ENCODE results near the gene PRDM10.
"Not testable (repeated sequence)": the region's sequence is repeated elsewhere in the genome, so short reads cannot be mapped to it uniquely, and the experiment has no call there.

Gene PRDM10

GRCh38 chr11:129965248-129965647 lies 37.4 kb downstream of the PRDM10 start:
- TF ChIP-seq, protein P1, sequence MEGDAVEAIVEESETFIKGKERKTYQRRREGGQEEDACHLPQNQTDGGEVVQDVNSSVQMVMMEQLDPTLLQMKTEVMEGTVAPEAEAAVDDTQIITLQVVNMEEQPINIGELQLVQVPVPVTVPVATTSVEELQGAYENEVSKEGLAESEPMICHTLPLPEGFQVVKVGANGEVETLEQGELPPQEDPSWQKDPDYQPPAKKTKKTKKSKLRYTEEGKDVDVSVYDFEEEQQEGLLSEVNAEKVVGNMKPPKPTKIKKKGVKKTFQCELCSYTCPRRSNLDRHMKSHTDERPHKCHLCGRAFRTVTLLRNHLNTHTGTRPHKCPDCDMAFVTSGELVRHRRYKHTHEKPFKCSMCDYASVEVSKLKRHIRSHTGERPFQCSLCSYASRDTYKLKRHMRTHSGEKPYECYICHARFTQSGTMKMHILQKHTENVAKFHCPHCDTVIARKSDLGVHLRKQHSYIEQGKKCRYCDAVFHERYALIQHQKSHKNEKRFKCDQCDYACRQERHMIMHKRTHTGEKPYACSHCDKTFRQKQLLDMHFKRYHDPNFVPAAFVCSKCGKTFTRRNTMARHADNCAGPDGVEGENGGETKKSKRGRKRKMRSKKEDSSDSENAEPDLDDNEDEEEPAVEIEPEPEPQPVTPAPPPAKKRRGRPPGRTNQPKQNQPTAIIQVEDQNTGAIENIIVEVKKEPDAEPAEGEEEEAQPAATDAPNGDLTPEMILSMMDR (IDR thresholded peaks at IDR 0.05; ENCODE audit: borderline replicate concordance, control extremely low read depth, extremely low read depth, insufficient read depth, missing control alignments): no peak
- no peak for DNase-seq (ENCODE audit: low spot score)
- in situ Hi-C loops (cut with MboI; ENCODE audit: low sequenced_read_pairs, unreplicated experiment): no loop called here

DNA sequence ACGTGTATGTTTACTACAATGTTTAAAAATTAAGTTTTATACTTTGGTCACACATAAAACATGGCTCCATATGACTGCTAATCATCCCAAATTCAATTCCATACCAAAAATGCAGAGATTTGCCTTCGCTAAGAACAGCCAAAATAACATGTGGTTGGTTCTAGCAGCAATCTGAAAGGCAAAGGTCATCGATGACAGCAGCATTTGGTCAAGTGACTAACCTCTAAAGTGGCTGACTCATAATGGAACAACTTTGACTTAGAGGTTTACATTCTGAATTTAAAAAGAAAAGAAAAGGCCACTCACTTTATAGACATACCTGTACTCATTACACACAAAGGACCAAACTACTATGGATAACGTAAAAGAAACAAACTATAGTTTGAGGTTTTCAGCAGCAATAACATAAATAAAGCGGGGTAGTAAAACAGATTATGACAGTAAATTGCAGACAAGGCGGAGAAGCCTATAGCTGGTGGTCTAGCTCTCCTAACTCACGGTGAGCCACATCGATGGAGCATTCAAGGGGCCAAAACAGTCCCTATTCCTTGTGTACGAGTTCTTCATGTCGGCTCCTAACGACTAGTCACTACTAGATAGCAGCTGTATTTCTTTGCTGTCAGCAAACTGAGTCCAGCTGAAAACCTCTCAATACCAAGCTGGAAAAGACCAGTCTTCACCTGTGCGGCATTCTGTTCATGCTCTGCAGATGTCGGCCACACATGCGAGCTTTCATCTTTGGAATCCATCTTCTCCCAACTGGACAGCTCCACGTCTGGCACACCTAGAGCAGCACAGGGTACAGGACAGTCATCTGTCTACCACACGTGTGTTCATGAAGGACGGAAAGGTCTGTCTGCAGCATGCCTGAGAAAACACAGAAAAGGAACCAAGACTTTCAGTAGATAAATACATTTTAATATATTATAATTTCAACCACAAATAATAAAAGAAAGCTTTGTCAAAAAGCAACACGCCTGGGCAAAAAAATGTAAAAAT lies 42.1 kb downstream of the PRDM10 start:
- DNase-seq (ENCODE audit: low spot score): peak; percentile 59
- TF ChIP-seq, protein P1 (IDR thresholded peaks at IDR 0.05; ENCODE audit: borderline replicate concordance, control extremely low read depth, extremely low read depth, insufficient read depth, missing control alignments): no peak
- in situ Hi-C loops (cut with MboI; ENCODE audit: low sequenced_read_pairs, unreplicated experiment): no loop called here

DNA sequence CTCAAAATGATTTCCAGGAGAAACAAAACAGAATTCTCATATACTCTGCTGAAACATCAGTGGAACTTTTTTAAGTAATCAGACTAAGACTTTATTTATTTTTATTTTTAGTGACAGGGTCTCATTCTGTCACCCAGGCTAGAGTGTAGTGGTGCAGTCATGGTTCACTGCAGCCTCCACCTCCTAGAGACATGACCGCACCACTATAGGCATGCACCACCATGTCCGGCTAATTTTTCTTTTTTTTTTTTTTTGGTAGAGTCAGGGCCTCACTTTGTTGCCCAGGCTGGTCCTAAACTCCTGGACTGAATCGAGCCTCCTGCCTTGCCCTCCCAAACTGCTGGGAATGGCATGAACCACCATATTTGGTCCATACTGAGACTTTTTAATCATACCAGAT lies 42.9 kb downstream of the PRDM10 start:
- TF ChIP-seq, protein P1 (IDR thresholded peaks at IDR 0.05; ENCODE audit: borderline replicate concordance, control extremely low read depth, extremely low read depth, insufficient read depth, missing control alignments): no peak
- in situ Hi-C loops (cut with MboI; ENCODE audit: low sequenced_read_pairs, unreplicated experiment): no loop called here
- no peak for DNase-seq (ENCODE audit: low spot score)

- TF ChIP-seq, protein P1 (IDR thresholded peaks at IDR 0.05; ENCODE audit: borderline replicate concordance, control extremely low read depth, extremely low read depth, insufficient read depth, missing control alignments): no peak
- no peak for DNase-seq (ENCODE audit: low spot score)
- in situ Hi-C loops (cut with MboI; ENCODE audit: low sequenced_read_pairs, unreplicated experiment): no loop called here
These were observed 47.4 kb downstream of the PRDM10 start for GRCh38 chr11:129955282-129955681.

DNA sequence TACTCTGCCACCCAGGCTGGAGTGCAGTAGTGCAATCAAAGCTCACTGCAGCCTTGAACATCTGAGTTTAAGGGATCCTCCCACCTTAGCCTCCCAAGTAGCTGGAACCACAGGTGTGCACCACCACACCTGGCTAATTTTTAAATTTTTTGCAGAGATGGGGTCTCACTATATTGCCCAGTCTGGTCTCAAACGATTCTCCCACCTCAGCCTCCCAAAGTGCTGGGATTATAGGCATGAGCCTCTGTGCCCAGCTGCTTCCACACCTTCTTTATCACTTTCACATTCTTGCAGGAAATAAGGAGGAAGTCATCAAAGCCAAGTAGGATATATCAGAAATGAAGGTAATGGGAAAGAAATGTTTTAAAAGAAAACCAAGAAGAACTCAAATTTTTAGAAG lies 47.9 kb downstream of the PRDM10 start:
- in situ Hi-C loops (cut with MboI; ENCODE audit: low sequenced_read_pairs, unreplicated experiment); DNase-seq (ENCODE audit: low spot score): not testable (repeated sequence)

- DNase-seq (ENCODE audit: low spot score): no peak
- in situ Hi-C loops (cut with MboI; ENCODE audit: low sequenced_read_pairs, unreplicated experiment): no loop called here
- TF ChIP-seq, protein P1 (IDR thresholded peaks at IDR 0.05; ENCODE audit: borderline replicate concordance, control extremely low read depth, extremely low read depth, insufficient read depth, missing control alignments): no peak
These were observed 50.8 kb downstream of the PRDM10 start for GRCh38 chr11:129951866-129952262.

DNA sequence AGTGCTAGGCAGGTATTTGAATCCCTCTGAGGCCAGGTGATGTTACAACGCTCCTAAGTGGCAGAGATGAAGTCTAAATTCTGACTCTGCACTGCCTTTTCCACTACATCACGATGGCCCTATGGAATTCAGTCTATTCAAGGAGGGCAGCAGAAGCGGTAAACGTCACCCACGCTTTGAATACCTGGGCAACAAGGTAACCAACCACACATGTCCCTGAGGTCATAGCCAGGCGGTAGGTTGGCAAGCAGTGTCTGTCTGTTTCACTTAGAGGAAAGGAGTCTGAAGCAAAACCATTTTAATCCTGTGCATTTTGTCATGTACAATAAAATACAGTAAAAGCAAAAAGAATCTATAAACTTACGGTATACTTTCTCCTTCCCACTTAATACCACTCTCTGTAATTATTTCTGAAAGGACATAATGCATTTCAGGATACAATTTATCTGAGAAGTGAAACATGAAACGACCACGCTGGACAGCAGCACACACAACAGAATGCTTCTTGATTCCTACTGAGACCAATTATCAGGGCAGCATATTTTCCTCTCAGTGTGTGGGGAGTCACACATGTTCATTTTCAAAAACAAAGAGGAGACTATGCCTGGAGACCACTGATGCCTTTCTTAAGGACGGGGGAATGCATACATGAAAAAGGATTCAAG lies 51.3 kb downstream of the PRDM10 start:
- TF ChIP-seq, protein P1 (IDR thresholded peaks at IDR 0.05; ENCODE audit: borderline replicate concordance, control extremely low read depth, extremely low read depth, insufficient read depth, missing control alignments): no peak
- no peak for DNase-seq (ENCODE audit: low spot score)
- in situ Hi-C loops (cut with MboI; ENCODE audit: low sequenced_read_pairs, unreplicated experiment): no loop called here

Measured in GM13976 (cell line).